ENCODE data around the gene CNTNAP2.
"Not testable (repeated sequence)": the region's sequence is repeated elsewhere in the genome, so short reads cannot be mapped to it uniquely, and the experiment has no call there.

CNTNAP2 gene

DNA sequence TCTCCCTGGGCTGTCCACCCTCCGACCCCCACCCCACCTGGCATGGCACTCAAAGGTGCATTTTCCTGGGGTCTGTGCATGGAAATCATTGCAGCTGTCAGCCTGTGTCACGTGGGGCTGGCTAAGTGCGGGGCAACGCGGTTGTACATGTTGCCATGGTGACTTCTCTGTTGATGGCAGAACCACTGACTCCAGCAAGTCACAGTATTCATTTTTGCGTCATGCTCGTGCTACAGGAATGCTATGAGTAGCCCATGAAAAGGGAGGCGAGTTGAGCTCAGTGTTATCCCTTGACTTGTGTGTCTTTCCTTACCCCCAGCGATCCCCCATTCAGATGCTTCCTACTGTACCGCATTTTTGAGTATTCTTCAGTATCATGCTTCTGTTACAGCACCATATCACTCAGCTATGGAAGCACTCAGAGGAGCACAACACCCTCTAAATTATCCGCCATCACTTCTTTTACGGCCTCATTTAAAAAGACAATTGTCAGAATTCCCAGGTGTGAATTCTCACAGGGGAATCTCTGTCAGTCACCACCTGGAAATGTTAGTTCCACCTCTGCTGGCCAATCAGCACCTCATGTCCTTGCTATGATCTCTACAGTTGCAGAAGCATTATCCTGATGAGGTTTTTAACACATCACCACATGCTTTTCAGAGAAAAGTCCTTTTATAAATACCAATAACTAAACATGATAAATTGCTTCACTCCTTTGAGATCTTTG, 2279.6 kb downstream of the CNTNAP2 start:
- DNase-seq (ENCODE audit: low read depth in 2 of 2): no peak

DNA sequence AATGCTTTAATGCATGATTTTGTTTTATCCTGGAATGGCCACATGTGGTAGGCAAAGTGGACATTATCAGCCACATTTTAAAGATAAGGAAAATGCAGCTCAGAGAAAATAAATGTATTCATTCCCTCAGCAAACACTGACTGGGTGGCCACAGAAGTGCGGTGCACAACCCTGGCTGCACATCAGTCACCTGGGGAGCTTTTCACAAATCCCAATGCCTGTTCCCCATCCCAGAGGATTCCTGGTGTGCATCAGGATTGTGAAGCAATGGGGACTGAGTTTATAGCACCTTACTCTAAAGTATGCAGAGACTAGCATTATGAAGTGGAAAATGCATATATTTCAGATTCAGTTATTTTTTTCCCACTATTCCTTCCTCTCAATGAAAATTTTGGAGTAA, 2280.5 kb downstream of the CNTNAP2 start:
- DNase-seq (ENCODE audit: low read depth in 2 of 2): no peak

DNA sequence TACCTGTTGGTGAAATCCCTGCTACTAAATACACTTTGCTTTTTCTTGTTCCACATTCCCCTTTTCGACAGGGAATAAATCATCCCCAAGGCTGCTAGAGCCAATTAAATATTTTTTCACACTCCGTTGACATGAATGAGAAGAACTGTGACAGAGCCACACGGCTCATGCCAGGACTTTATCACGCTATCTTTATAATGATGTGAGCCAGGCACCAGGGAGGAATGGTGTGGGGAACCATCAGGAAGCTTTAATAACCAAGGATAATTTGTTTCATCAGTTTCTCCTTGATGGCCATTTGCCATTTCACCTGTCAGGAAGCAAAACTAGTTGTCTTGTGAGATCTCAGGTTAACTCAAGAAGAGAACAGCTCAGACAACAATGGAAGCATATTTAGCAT, 2280.9 kb downstream of the CNTNAP2 start:
- no peak for DNase-seq (ENCODE audit: low read depth in 2 of 2)

DNA sequence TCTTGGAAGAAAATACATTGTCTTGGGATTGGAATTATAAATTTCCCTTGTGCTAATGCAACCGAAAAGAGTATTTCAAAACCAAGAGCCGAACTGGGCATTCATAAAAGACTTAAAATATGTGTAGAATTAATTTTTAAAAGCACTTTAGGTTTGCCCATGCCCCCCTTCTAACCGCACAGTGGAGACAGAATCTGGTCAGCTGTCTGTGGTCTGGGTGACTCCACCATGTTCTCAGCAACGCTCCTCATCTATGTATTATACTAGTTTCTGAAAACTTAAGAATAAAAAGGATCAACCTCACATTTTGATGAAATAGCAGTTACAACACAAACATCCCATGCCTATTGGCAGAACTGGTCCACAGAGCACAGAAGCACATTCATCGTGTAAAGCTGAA, 2281.4 kb downstream of the CNTNAP2 start:
- no peak for DNase-seq (ENCODE audit: low read depth in 2 of 2)

DNA sequence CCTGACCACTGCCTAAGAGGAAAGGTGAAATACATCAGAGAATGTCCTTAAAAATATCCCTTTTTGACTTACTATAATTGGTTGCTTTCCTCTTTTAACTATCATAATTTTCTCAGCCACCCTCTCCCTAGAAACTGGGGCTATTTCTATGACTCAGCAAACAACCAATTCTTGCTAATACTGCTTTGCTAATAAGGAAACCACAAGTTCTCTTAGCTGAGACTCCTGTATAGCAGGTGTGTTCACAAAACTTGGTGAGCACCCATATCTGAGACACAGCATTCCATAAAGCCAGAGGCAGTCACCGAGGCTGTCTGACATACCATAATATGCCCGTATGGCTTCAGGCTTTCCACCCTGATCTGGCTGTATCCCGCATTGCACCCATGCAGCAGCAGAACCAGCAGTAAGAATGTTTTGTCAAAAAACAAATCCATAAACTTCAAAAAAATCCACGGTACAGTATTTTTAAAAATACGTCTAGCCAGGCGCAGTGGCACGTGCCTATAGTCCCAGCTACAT, 2282.3 kb downstream of the CNTNAP2 start:
- no peak for DNase-seq (ENCODE audit: low read depth in 2 of 2)

DNA sequence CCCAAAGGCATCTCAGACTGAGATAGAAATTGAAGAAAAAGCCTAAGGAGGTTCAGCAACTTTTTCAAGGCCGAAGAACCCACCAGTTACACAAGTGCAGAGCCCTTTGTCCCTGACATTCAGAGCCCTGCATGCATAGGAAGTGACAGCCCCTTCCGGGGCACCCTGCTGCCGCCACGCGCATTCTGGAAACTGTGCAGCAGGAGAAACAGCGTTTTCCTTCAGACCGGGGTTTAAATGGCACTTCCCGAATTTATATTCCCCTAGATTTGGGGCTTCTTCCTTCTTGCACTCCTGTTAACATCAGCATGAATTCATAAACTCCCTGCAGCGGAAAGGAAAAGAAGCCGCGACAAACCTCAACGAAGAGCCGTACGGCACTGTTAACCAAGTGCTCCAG, 2283.5 kb downstream of the CNTNAP2 start:
- no peak for DNase-seq (ENCODE audit: low read depth in 2 of 2)

DNA sequence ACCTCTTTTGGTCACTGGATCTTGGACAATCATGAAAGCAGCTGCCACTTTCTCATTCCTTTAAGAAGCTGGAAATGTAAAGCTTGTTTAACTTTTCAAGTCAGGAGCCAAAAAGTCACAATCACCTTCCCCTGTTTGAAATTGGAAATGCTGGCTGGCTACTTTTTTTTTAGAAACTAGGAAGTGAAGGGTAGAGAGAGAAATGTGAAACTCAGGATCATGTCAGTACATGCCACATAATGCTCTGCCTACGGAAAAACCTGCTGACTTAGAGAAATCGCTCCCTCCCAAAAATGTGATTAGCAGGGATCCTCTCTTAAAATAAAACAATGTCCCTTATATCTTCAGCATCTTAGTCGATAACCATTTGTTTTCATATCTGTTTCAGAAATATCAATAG, 2285.6 kb downstream of the CNTNAP2 start:
- no peak for DNase-seq (ENCODE audit: low read depth in 2 of 2)

DNA sequence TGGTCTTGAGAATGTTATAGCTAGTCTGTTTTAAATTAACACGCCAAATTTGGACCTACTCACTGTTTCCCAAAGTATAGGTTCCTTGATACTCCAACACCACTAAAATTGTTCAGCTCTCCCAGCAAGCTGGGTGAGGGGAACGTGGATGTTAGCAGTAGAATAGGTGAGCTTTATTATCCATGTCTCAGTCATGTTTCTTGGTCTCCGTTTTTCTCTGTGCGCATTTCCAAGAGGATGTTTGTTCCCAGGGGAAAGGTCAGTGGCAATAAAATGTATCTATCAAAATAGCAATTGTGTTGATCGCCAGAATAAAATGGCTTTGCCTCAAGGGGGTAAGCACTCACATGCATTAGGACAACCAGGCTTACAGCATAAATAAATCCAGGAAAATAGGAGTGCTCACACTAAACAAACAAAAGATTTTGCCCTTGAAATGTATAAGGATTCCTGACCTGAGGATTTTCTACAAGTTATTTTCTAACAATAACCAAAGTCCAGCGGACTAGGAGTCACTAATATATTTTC, 2286.9 kb downstream of the CNTNAP2 start:
- no peak for DNase-seq (ENCODE audit: low read depth in 2 of 2)

DNA sequence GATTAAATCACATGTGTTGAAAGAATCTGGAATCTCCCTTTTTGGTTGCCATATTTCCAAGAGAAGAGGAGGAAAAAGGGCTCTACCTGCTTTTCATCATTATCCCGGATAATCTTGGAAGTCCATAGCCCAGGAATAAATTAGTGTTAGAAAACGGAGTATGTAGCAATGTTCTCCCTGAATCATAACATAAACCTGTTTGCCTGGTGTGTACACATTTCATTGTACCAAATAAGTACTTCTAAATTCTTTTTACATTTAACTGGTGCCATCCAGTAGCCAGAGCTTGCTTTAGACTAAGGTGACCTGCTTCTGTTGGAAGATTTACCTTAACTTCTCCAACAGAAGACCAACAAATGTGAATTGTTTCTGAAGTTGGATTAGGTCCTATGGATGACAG, 2291.7 kb downstream of the CNTNAP2 start:
- DNase-seq (ENCODE audit: low read depth in 2 of 2): no peak

DNA sequence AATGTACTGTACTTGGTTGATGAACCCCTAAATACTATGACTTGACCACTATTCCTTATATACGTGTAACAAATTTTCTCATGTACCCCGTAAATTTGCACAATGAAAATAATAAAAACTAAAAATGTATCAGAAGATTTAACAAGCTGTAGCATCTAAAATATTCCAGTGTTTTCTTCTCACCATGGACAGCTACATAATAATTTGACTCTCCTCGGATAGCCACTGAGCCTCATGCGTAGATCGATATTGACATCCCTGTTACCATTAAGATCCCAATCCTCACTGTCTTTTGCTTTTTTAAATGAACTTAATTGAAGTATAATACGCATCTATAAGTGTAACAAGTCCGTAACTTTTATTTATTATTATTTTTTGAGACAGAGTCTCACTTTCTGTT, 2294.3 kb downstream of the CNTNAP2 start:
- no peak for DNase-seq (ENCODE audit: low read depth in 2 of 2)

DNA sequence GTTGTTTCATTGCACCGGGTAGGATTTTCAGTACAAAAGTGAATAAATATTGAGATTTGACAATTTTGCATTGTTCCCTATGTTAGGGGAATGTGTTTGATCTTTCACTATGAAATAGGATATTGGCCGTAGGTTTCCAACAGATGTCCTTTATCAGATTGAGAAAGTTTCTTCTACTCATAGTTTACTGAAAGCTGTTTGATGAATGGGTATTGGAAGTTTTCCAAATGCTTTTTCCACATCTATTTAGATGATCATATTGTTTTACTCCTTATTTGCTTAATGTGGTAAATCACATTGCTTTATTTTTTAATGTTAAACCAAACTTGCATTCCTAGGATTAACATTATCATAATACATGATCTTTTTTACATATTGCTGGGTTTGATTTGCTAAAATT, 2296.1 kb downstream of the CNTNAP2 start:
- DNase-seq (ENCODE audit: low read depth in 2 of 2): no peak

DNA sequence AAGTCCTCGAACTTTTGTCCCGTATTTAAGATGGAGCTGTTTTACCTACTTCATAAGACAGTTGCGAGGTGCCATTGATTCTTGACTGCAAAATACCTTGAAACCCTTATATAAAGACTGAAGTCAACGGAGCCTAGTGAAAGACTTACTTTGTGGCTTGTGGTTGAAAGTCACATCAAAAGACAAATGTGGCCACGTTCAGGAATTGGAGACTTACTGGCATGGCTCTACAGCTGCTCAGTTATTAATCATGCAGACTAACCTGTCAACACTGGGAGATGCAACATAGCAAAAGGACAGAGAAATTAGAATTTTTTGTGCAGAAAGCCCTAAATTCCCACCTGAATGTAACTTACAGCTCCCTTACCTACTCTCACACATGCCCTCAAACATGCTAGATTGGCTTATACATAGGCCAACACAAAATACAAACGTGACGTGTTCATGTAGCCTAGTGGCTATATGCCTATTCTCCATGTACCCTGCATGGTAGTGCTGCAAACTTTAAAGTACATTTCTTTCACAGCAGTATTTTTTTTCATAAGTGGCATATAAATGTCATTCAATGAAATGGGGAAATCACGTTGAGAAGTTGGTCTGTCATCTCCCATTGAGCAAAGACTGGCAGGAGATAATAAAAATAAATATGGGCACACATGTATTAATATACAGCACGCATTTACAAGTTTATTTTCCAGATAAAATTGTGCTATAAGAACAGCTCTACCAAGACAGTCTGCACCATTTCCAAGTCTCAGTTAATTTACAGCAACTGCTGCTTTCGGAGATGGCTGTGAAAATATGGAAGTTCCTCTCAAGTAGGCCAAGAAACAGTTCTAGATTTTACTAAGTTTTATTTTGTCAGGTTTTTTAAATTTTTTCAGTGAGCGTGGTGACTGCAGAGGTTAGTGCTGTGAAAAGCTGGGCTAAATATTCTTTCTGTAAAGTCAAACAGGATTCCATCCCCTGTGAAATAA, 2303.5 kb downstream of the CNTNAP2 start:
- no peak for DNase-seq (ENCODE audit: low read depth in 2 of 2)

DNA sequence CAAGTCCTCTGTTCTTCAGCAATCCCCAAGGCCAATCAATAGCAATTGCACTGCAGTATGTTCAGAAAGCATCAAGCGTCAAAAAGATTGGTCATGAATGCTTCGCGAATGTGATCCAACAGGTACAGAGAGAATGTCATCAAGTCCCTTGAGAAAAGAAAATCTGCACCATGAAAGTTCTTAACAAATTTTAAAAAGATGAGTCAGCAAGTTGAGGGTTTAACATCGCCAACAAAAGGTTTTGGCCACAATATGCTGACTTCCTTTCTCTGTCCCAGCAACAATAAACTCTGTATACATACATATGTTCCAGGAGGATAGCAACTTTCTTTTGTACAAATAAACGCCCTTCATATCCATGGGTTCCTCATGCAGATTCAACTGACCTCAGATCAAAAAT, 2305.4 kb downstream of the CNTNAP2 start:
- no peak for DNase-seq (ENCODE audit: low read depth in 2 of 2)

DNA sequence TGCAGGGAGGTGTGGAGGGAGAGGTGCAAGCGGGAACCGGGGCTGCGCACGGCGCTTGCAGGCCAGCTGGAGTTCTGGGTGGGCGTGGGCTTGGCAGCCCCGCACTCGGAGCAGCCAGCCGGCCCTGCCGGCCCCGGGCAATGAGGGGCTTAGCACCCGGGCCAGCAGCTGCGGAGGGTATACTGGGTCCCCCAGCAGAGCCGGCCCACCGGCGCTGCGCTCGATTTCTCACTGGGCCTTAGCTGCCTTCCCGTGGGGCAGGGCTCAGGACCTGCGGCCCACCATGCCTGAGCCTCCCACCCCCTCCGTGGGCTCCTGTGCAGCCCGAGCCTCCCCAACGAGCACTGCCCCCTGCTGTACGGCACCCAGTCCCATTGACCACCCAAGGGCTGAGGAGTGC, 2309.8 kb downstream of the CNTNAP2 start:
- not testable (repeated sequence) for DNase-seq (ENCODE audit: low read depth in 2 of 2)

DNA sequence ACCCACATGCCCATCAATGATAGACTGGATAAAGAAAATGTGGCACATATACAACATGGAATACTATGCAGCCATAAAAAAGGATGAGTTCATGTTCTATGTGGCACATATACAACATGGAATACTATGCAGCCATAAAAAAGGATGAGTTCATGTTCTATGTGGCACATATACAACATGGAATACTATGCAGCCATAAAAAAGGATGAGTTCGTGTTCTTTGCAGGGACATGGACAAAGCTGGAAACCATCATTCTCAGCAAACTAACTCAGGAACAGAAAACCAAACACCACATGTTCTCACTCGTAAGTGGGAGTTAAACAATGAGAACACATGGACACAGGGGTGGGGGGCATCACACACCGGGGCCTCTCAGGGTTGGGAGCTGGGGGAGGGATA, 2314.1 kb downstream of the CNTNAP2 start:
- DNase-seq (ENCODE audit: low read depth in 2 of 2): not testable (repeated sequence)

DNA sequence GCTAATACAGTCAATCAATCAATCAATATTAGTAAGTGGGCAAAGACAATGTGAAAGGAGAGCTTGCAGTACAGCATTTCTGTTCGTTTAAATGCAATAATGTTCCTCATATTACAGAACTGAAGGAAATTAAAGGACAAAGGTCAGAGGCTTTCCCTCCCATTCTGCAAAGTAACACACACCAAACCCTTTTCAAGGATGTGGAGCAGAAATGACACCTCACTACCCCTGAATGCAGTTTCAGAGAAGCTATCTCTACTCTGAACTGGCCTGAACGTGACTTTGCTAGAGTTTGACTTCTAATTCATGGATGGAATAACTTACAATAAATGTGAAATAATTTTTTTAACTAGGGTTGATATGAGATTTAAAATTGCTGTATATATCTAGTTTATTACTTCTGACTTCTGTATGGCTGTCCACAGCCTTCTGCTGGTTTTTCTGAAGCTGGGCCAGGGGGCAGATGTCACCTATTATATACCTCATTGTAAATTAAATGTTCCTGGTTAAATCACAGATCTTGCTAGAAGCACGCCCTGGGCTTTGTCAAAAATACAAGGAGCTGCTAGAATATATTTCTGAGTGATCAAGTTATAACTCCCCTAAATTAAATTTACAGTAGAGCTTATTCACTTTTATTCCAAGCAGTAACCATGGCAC, 2317.1 kb downstream of the CNTNAP2 start:
- no peak for DNase-seq (ENCODE audit: low read depth in 2 of 2)

DNA sequence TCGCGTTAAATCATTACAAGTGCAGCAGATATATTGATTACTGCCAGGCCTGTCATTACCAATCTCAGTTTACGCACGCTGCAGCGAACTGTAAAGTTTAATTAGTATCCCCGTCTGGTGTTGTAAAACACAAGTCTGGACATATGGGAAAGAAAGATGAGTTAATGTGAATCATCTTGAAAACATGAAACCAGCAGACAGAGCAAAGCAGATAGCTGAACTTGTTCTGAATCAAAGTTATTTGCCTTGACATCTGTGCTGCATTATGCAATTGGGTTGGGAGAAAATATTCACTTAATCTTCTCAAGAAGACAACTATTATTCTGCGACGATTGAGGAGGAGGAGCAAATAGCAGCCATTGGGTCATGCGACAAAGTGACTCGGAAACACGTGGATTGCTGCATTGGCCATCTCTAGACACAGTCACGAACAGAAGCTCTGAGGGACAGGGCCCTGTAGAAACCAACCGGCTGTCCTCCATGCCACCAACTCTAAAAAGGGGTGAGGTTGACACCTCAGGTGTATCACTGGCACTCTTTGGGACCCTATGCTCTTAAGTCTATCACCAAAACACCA, 2317.7 kb downstream of the CNTNAP2 start:
- no peak for DNase-seq (ENCODE audit: low read depth in 2 of 2)

DNA sequence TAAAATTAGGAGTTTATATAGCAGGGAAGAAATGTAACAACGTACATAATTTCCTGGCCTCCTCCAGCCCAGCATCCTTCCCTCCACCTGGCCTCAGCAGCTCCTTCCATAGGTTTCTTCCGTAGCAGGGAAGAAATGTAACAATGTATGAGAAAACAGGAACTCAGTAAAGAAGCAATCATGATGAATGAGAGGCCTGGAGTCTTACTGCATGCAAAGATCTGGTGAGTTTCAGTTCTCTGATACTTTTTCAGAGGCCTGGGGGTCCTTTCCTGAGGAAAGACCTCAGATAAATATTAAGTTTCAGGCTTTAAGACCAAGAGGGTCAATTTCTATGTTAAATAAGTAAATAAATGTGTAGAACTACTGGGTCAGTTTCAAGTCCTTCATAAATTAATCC, 2318.3 kb downstream of the CNTNAP2 start:
- DNase-seq (ENCODE audit: low read depth in 2 of 2): no peak

DNA sequence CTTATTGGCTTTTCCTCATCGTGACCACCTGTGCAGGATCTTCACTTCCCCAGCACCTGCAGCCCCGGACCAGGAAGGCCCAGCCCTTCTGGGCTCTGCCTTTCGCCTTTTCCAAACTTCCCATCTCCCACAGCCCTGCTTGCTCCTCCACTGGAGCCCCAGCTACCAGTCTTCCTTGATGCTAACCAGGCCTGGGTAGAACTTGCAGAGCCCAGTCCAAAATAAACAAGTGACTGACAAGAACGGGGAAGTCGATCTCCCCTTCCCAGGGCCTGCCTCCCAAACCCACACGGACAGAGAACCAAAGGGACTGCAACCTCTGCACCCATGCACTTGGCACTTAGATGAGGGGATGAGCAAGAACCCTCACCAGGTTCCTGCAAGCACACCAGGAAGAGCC, 2319.1 kb downstream of the CNTNAP2 start:
- DNase-seq (ENCODE audit: low read depth in 2 of 2): no peak

DNA sequence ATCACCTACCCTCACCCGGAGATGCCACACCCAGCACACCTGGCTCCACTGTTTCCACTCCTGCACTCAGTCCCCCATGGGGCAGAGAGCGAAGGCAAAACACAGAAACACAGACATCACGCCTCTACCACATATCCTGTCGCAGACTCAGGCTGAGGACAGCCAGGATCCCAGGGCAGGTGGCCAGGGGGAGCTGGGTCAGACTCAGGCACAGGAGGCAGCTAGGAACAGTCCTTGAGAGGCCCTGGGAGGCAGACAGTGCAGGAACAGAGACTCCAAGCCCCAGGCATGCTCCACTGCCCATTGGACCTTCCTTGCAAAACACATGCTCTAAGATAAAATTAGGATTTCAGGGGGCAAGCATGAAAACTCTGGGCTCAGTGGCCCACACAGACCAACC, 2319.5 kb downstream of the CNTNAP2 start:
- no peak for DNase-seq (ENCODE audit: low read depth in 2 of 2)

DNA sequence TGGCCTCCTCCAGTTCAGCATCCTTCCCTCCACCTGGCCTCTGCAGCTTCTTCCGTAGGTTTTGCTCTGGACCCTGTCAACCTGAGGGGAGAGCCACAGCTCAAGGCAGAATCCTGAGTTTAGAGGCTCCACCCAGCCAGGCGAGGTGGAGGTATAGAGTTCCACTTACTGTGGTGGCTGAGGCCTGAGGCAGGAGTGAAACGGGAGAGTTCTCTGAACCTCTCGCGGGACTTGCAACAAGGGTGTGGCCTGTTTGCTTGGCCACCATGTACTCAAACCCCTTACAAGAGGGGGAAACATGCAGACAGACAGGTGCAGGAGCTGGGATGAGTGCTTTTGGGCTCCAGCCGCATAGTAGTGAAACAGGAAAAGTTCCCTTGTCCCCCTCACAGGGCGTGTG, 2320.0 kb downstream of the CNTNAP2 start:
- DNase-seq (ENCODE audit: low read depth in 2 of 2): no peak

DNA sequence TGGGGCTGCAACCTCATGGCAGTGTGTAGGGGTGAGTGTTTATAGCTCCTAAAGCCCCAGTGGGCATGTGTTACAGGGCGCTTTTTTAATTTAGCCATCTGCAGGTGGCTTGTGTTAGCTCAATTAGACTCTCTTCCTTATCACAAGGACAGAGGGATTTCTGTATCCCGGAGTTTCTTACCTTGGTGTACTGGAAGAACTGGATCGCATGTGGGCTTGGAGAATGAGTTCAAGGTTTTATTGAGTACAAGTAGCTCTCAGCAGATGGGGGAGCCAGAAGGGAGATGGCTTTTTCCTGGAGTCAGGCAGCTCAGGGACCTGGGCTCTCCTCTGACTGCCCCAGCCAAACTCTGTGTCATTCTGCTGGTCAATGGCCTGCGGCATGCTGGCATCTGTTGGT, 2320.4 kb downstream of the CNTNAP2 start:
- no peak for DNase-seq (ENCODE audit: low read depth in 2 of 2)

All from stimulated activated CD4-positive, alpha-beta T cell treated with anti-CD3 and anti-CD28 coated beads, Interleukin-1b, Interleukin-23, amount 100 ng/mL, for 1 hour (primary cell).